HEK293 (cell line): ENCODE data around the gene DENND4B.

Experiments
- ZNF621 ChIP-seq: fragments of 450-650 bp; formaldehyde crosslinking; IDR thresholded peaks from 2 replicates; pipeline ENCODE4 v1.5.1; 2017; ENCODE audit warnings: missing biosample characterization, missing genetic modification characterization
- TF ChIP-seq, protein P1 (sequence below): fragments of 450-650 bp; formaldehyde crosslinking; IDR thresholded peaks from 2 replicates; pipeline ENCODE4 v1.5.1; 2016; ENCODE audit warnings: missing biosample characterization, missing genetic modification characterization, borderline replicate concordance
- TF ChIP-seq, protein P2 (sequence below): fragments of 450-650 bp; formaldehyde crosslinking; IDR thresholded peaks from 2 replicates; pipeline ENCODE4 v1.5.1; 2016; ENCODE audit warnings: missing biosample characterization, missing genetic modification characterization

DNA sequence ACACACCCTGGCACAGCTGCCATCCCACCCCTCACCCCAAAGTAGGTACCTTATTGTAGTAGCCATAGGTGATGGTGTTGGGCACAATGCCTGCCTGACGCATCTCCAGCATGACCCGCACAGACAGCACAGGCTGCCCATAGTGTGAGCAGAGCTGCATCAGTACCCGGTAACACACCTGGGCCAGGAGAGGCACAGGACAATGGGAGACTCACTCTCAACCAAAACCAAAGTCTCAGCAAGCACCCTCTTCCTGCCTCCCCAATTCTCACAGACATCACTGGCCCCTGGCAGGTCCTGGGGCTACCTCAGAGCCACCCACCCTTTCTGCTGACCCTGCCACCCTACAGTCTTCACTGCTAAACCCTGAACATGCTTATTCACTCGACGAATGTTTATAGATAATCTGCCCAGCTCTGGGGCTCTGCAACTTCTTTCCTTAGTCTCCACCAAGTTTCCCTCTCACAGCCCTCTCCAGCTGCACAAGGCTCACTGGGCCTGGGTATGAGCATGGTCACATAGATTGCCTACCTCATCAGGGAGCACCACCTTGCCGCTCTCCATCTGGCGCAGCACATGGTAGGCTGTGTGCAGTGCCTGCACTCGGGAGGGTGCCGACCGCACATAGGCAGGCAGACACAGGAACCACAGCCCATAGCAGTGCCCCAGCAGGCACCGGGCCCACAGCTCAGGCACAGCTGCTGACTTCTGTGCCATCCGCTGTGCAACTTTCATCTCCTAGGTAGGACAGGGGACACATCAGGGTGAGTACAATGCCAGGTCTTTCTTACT, 10.3 kb downstream of the DENND4B start:
- TF ChIP-seq, protein P1, sequence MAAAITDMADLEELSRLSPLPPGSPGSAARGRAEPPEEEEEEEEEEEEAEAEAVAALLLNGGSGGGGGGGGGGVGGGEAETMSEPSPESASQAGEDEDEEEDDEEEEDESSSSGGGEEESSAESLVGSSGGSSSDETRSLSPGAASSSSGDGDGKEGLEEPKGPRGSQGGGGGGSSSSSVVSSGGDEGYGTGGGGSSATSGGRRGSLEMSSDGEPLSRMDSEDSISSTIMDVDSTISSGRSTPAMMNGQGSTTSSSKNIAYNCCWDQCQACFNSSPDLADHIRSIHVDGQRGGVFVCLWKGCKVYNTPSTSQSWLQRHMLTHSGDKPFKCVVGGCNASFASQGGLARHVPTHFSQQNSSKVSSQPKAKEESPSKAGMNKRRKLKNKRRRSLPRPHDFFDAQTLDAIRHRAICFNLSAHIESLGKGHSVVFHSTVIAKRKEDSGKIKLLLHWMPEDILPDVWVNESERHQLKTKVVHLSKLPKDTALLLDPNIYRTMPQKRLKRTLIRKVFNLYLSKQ (tag by site-specific recombination) = no peak
- TF ChIP-seq, protein P2, sequence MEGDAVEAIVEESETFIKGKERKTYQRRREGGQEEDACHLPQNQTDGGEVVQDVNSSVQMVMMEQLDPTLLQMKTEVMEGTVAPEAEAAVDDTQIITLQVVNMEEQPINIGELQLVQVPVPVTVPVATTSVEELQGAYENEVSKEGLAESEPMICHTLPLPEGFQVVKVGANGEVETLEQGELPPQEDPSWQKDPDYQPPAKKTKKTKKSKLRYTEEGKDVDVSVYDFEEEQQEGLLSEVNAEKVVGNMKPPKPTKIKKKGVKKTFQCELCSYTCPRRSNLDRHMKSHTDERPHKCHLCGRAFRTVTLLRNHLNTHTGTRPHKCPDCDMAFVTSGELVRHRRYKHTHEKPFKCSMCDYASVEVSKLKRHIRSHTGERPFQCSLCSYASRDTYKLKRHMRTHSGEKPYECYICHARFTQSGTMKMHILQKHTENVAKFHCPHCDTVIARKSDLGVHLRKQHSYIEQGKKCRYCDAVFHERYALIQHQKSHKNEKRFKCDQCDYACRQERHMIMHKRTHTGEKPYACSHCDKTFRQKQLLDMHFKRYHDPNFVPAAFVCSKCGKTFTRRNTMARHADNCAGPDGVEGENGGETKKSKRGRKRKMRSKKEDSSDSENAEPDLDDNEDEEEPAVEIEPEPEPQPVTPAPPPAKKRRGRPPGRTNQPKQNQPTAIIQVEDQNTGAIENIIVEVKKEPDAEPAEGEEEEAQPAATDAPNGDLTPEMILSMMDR = no peak
- TF ChIP-seq ZNF621 (tag by site-specific recombination) = no peak
